GM21717 (cell line): Measurements from ENCODE around the gene PID1.

Source experiments
- ATAC-seq: cut with Tn5 transposase; IDR thresholded peaks from one replicate; pipeline ENCODE4 v1.9.1; 2021; ENCODE audit warnings: mild to moderate bottlenecking, moderate library complexity; ENCODE audit not compliant: unreplicated experiment

The PID1 gene

GRCh38 chr2:229261599-229261998, 9.5 kb downstream of the PID1 start:
- no peak for ATAC-seq

GRCh38 chr2:229261076-229261475, 10.0 kb downstream of the PID1 start:
- ATAC-seq: no peak

GRCh38 chr2:229257985-229258384, 13.1 kb downstream of the PID1 start:
- ATAC-seq: no peak

- no peak for ATAC-seq
These were observed 14.7 kb downstream of the PID1 start for GRCh38 chr2:229256376-229256775.

- no peak for ATAC-seq
These were observed 16.9 kb downstream of the PID1 start for GRCh38 chr2:229254206-229254605.

GRCh38 chr2:229252996-229253395, 18.1 kb downstream of the PID1 start:
- ATAC-seq: no peak

- no peak for ATAC-seq
These were observed 18.8 kb downstream of the PID1 start for GRCh38 chr2:229252280-229252679.

GRCh38 chr2:229249536-229249935, 21.6 kb downstream of the PID1 start:
- ATAC-seq: no peak

GRCh38 chr2:229246334-229246733, 24.8 kb downstream of the PID1 start:
- ATAC-seq: no peak

- no peak for ATAC-seq
These were observed 26.1 kb downstream of the PID1 start for GRCh38 chr2:229244975-229245374.

GRCh38 chr2:229243890-229244560, 27.1 kb downstream of the PID1 start:
- ATAC-seq: no peak

GRCh38 chr2:229240984-229241491, 30.0 kb downstream of the PID1 start:
- no peak for ATAC-seq

GRCh38 chr2:229239021-229239420, 32.1 kb downstream of the PID1 start:
- ATAC-seq: no peak

GRCh38 chr2:229237270-229237669, 33.8 kb downstream of the PID1 start:
- no peak for ATAC-seq

- ATAC-seq: no peak
These were observed 35.8 kb downstream of the PID1 start for GRCh38 chr2:229235131-229235914.

- no peak for ATAC-seq
These were observed 39.2 kb downstream of the PID1 start for GRCh38 chr2:229231885-229232284.

- ATAC-seq: no peak
These were observed 39.7 kb downstream of the PID1 start for GRCh38 chr2:229231328-229231868.

- no peak for ATAC-seq
These were observed 40.2 kb downstream of the PID1 start for GRCh38 chr2:229230911-229231310.

GRCh38 chr2:229230256-229230655, 40.8 kb downstream of the PID1 start:
- no peak for ATAC-seq

GRCh38 chr2:229226382-229226781, 44.7 kb downstream of the PID1 start:
- no peak for ATAC-seq

- ATAC-seq: no peak
These were observed 48.0 kb downstream of the PID1 start for GRCh38 chr2:229223107-229223506.

GRCh38 chr2:229221641-229222040, 49.4 kb downstream of the PID1 start:
- ATAC-seq: no peak
